Endothelial cell of umbilical vein (primary cell): ENCODE measurements around the gene CD207. TPM values are rescaled to one million over a fixed set of nuclear protein-coding genes. Genes with fewer than 3 reads are reported as not detected.

Source experiments
- BruUV-seq: library from RNA; stranded (reverse); fragments of 400-500 nt; replicated peaks from 2 replicates; lab custom pipeline; 2021; lab: Mats Ljungman, UMichigan
- CTCF ChIA-PET: fragments of 300-600, 350-600 bp; sonication (Branson Sonifier 250); formaldehyde crosslinking; loops from one replicate; lab custom pipeline; 2021; ENCODE audit warnings: antibody characterized with exemption, inconsistent platforms; lab: Charles Lee
- POLR2A ChIA-PET: fragments of 300-600, 350-600 bp; sonication (Branson Sonifier 250); formaldehyde crosslinking; loops from one replicate; lab custom pipeline; 2021; ENCODE audit warnings: antibody characterized with exemption, inconsistent platforms; lab: Charles Lee
- DNase-seq: peaks from one replicate; pipeline ENCODE4 v3.0.0-alpha.2; 2011; ENCODE audit warnings: low read depth, low spot score
- FAIRE-seq: peaks from 2 replicates; lab custom pipeline; 2011; peaks lifted over from hg19 to GRCh38; lab: Jason Lieb, UNC
- H2AFZ ChIP-seq: 2 replicates; pipeline ENCODE4 v1.6.0; 2012; ENCODE audit warnings: low read depth, low read length, control low read depth, inconsistent platforms
- H3K27ac ChIP-seq: 2 replicates; pipeline ENCODE4 v1.5.1; 2011; ENCODE audit warnings: low read depth, mild to moderate bottlenecking, control low read depth, low read length, moderate library complexity; ENCODE audit not compliant: insufficient read depth
- H3K27me3 ChIP-seq, 2 experiments: 2 replicates each; pipeline versions ENCODE4 v1.6.0 to v1.6.1; 2011; ENCODE audit warnings: low read length in 2 of 2, mixed read lengths in 1 of 2; ENCODE audit not compliant: control insufficient read depth in 2 of 2, insufficient read depth in 2 of 2
- H3K36me3 ChIP-seq, 2 experiments: 2 replicates in 1 of 2; 3 replicates in 1 of 2; pipeline ENCODE4 v1.5.1; 2011; ENCODE audit warnings: low read length in 2 of 2, mild to moderate bottlenecking in 1 of 2, moderate library complexity in 1 of 2; ENCODE audit not compliant: control insufficient read depth in 2 of 2, insufficient read depth in 2 of 2; ENCODE audit errors: extremely low read depth in 1 of 2
- H3K4me1 ChIP-seq: 3 replicates; pipeline ENCODE4 v1.5.1; 2011; ENCODE audit warnings: mild to moderate bottlenecking, low read length; ENCODE audit not compliant: control insufficient read depth, insufficient read depth; ENCODE audit errors: extremely low read depth
- H3K4me2 ChIP-seq: 2 replicates; pipeline ENCODE4 v1.6.1; 2011; ENCODE audit warnings: low read length, control low read depth, mixed read lengths; ENCODE audit not compliant: insufficient read depth
- H3K4me3 ChIP-seq, 3 experiments: fragments of 200-600 bp in 1 of 3; sonication (generic), shearing (Covaris generic) in 1 of 3; replicated peaks in 1 of 3; 2 replicates each; pipeline ENCODE4 v1.5.1; 2011 to 2016; ENCODE audit warnings: control low read depth in 3 of 3, low read length in 3 of 3, mild to moderate bottlenecking in 2 of 3, inconsistent platforms in 1 of 3, low read depth in 1 of 3, moderate library complexity in 1 of 3; ENCODE audit not compliant: insufficient read depth in 1 of 3
- H3K79me2 ChIP-seq: 2 replicates; pipeline ENCODE4 v1.6.0; 2012; ENCODE audit warnings: low read length, inconsistent platforms; ENCODE audit not compliant: control insufficient read depth, insufficient read depth
- H3K9ac ChIP-seq: replicated peaks from 2 replicates; pipeline ENCODE3; 2011; ENCODE audit warnings: low read length, control low read depth; ENCODE audit not compliant: insufficient read depth; ENCODE audit errors: extremely low read depth
- H3K9me1 ChIP-seq: replicated peaks from 3 replicates; pipeline ENCODE4 v1.6.0; 2011; ENCODE audit warnings: mild to moderate bottlenecking, low read length; ENCODE audit not compliant: control insufficient read depth, insufficient read depth; ENCODE audit errors: extremely low read depth
- H3K9me3 ChIP-seq: replicated peaks from 2 replicates; pipeline ENCODE4 v1.5.1; 2012; ENCODE audit warnings: low read length, inconsistent platforms; ENCODE audit not compliant: control insufficient read depth, insufficient read depth
- H4K20me1 ChIP-seq: replicated peaks from 2 replicates; pipeline ENCODE3; 2011; ENCODE audit warnings: mild to moderate bottlenecking, low read length; ENCODE audit not compliant: control insufficient read depth, insufficient read depth; ENCODE audit errors: extremely low read depth
- CTCF ChIP-seq, 2 donors: IDR thresholded peaks; 1 replicate in 1 of 2; 2 replicates in 1 of 2; pipeline ENCODE4 v1.5.1; 2011; ENCODE audit warnings: low read length in 2 of 2, mild to moderate bottlenecking in 2 of 2, moderate library complexity in 2 of 2, control low read depth in 1 of 2, inconsistent platforms in 1 of 2, low read depth in 1 of 2; ENCODE audit not compliant: insufficient read depth in 1 of 2; ENCODE audit errors: extremely low read depth in 1 of 2
- EZH2 ChIP-seq: IDR thresholded peaks from 2 replicates; pipeline ENCODE4 v1.6.1; 2012; ENCODE audit warnings: borderline replicate concordance, low read depth, mild to moderate bottlenecking, moderate library complexity, low read length, inconsistent platforms; ENCODE audit not compliant: severe bottlenecking
- dilution Hi-C: fragments of 300-500 bp; cut with MboI; formaldehyde crosslinking; loops from one replicate; pipeline ENCODE4 v1.15.0; 2019; ENCODE audit warnings: low sequenced_read_pairs; ENCODE audit not compliant: extremely low pct_ligation_motif_present
- intact Hi-C: fragments of 100-400 bp; cut with micrococcal nuclease; formaldehyde crosslinking; loops from one replicate; pipeline ENCODE4 v1.10.0; 2022
- polyA plus RNA-seq, 4 experiments: library from polyadenylated mRNA; depleted of rRNA in 3 of 4; stranded (reverse) in 3 of 4; unstranded in 1 of 4; fragments of >200 nt; gene quantifications; 2 replicates each; pipeline versions ENCODE4 v1.2.1 to v1.2.3, GENCODE V29; 2011 to 2012; ENCODE audit warnings: missing spikeins in 1 of 4
- total RNA-seq: library from RNA; stranded (reverse); gene quantifications from 2 replicates; pipeline ENCODE4 v1.2.3, GENCODE V29; 2021

Gene CD207
- total and polyA plus RNA-seq, 2 donors (not counting 3 experiments of a cell fraction or from before 2014, with no cell fraction given) = not detected

- peaks cover 48 to 73% of the 10 kb centered on the region in 2 experiments for H3K27me3 ChIP-seq
- TF ChIP-seq CTCF (IDR thresholded peaks at IDR 0.05; ENCODE audit: extremely low read depth in 1 of 2, insufficient read depth in 1 of 2, low read depth in 1 of 2, low read length in 2 of 2) (no peak), EZH2 (peak; percentile 90)
- H2AFZ ChIP-seq = no peak within 1 kb of the TSS
- CTCF ChIA-PET = interaction anchor here (0.7 to 6.0 kb wide), 23 partner anchors 8 to 488 kb away, joined by 3 to 137 read pairs (median 6); partner anchors contain the start of gene FAM136A
- peak; percentile 28 for DNase-seq
- no TSS peak for BruUV-seq
- intact Hi-C loops = no loop called here
- H3K79me2 ChIP-seq = no peaks in the 10 kb centered on the region
- H3K36me3 ChIP-seq = no peaks in the 10 kb centered on the region
- H3K4me3 ChIP-seq = no peak within 1 kb of the TSS
- dilution Hi-C loops = no loop called here
- no peak for FAIRE-seq
- no peaks in the 10 kb centered on the region for H3K9me1 ChIP-seq
- H3K9me3 ChIP-seq = no peaks in the 10 kb centered on the region
- H4K20me1 ChIP-seq = no peaks in the 10 kb centered on the region
- no peak within 1 kb of the TSS for H3K9ac ChIP-seq
- peaks cover 4% of the 10 kb centered on the region for H3K4me1 ChIP-seq
- no peak within 1 kb of the TSS for H3K27ac ChIP-seq
- no peak within 1 kb of the TSS for H3K4me2 ChIP-seq
- POLR2A ChIA-PET = no interaction called here
Measured at GRCh38 chr2:70790136-70790828, 45.3 kb downstream of the CD207 start, which contains the start of gene FIGLA. FIGLA (minus strand) TSS chr2:70790643; CDS start chr2:70790638, 5 bp downstream.
